HG03565 (cell line): ENCODE measurements around the gene ZNG1B.
"Not testable (repeated sequence)": the region's sequence is repeated elsewhere in the genome, so short reads cannot be mapped to it uniquely, and the experiment has no call there.

ENCODE experiments used
- ATAC-seq: cut with Tn5 transposase; IDR thresholded peaks from one replicate; pipeline ENCODE4 v1.9.1; 2021; ENCODE audit warnings: mild to moderate bottlenecking, moderate library complexity; ENCODE audit not compliant: unreplicated experiment

The ZNG1B gene

DNA sequence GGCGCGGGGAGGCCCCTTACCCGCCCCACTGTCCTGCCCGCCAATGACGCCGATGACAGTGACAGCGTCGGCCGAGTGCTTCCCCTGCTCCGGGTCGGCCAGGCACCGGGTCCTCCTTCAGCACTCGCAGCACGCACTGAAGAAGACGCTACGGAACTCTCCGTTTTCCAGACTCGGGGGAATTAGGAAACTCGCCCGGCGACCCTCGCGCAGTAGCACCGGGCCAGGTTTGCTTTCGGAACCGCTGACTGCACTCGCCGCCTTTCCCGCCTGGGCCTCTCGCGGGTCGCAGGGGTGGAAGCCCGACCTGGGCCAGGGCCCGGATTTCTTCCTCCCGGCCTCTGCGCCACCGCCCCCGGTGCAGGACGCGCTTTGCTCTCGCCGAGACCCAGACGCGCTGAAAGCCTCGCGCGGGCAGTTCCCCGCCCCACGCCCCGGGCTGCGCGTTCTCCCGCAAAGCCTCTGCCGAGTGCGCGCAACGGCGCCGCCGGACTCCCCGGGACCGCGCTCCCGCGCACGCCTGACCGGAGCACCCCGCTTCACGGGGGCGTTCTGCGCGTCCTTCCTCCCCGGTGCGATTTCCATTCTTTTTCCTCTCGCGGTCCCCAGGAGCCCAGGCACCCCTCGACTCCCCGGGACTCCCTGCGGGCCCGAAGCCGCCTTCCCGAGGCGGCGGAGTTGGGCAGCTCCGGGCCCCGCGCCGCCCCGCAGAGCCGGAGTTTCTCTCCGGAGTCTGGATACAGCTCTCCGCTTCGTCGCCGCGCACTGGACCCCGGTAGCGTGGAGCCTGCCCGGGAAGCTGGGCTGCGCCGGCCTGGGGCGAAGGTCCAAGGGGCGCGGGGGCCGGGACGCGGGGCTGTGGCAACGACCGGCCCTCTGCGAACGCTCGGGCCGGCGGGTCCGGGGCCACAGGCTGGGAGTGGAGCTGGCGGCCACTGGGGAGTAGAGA lies 65.9 kb downstream of the ZNG1B start:
- not testable (repeated sequence) for ATAC-seq

DNA sequence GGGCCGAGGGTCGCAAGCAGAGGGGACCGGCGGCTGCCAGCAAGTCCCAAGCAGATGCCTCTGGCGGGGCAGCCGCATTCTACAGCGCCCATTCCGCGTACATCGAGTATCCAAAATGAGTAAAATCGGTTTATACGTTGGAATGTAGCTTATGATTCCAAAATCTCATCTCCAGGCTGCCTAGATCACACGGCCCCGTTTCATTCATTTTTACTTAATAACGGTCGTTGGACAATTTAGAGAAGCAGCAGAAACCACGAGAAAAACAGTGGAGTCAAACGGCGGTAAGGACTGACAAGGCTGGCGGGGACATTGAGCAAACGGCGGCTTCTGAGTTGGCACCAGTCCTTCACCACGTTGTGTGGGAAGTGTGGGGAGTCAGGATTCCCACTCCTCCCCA lies 66.6 kb downstream of the ZNG1B start:
- ATAC-seq: not testable (repeated sequence)

DNA sequence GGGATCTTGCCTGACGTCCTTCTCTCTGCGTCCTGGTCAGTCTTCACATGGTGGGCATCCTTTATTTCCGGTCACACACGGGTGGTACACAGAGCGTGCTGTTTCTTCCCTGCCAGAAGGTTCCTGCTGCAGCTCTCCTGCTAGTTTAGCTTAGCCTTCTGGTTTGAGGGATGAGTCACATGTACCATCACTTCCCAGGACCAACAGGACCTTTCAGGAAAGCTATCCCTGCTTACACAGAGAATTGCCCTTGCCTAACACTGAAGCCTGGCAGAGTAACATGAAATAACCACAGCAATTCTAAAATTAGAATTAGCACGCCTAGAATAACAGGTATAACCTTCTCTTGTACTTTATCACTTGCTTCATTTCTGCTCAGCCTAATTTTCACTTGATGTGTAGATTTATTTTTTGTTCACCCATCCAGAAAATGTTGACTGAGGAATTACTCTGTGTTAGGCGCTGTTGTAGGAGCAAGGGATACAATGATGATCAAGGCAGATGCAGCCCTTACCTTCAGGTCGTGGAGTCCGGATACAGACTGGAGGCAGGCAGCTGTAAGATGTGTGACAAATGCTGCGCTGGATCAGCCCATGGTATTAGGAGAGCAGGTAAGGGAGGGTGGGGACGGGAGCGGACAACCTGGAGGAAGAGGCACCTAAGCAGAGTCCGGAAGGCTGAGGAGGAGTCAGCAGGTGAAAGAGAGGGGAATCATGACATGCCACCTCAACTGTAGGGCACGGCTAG lies 70.1 kb downstream of the ZNG1B start:
- ATAC-seq: not testable (repeated sequence)

DNA sequence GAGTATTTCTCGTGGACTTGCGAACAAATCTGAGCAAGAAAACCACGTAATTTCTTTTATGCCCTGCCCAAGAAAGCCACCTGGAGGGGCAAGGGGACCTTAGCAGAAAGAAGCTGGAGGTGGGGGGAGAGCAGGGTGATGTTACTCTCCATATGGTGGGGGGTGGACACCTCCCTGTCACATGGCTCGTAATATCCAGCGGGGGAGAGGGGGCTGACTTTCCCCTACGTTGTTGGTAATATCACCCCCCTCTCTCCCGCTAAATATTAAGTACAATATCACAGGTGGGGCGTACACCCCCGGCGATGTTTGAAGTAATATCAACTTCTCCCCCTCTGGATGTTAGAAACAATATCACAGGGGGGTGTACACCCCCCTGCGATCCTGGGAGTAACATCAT lies 70.7 kb downstream of the ZNG1B start:
- not testable (repeated sequence) for ATAC-seq

DNA sequence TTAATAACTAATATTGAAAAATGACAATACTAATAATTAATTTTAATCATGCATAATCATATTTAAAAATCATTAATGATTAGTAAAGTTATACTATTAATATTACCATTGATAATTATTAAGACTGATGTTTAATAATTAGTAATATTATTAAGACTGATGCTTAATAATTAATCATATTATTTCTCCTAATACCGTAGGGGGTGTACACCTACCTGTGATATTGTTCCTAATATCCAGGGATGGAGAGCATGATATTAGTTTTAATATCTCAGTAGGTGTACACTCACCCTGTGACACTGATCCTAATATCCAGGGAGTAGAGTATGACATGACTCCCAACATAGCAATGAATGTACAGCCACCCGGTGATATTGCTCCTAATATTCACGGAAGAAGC lies 73.4 kb downstream of the ZNG1B start:
- ATAC-seq: not testable (repeated sequence)

DNA sequence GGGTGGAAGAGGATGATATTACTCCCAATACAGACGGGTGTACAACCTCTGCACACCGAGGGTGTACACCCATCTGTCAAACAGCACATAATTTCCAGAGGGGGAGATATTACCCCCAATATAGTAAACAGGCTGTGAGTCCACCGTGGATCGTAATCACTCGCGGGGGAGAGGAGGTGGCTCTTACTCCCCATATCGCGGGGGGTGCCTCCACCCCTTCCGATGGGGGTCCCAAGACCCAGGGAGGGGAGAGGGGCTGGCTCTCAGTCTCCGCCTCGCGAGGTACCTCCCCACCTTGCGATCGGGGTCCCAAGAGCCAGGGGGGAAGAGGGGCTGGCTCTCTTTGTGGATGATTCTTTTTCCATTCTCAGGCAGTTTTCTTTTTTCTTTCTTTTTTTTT lies 74.4 kb downstream of the ZNG1B start:
- not testable (repeated sequence) for ATAC-seq

DNA sequence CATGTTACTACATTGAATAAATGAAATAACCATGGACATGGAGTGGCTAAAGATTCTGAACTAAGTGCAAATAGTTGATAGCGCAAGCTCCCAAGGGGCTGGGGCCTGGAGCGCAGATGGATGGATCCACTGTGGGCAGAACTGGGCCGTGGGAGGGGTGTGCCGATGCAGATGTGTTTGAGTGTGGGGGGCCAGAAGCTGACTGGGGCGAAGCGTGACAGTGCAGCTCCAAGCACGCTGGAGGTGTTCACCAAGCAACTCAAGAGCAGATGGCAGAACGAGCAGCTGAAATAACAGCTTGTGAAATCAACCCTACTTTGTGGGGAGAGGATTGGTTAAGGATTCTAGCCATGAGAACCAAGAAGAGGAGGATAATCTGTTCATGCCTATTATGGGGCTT lies 78.0 kb downstream of the ZNG1B start:
- not testable (repeated sequence) for ATAC-seq

DNA sequence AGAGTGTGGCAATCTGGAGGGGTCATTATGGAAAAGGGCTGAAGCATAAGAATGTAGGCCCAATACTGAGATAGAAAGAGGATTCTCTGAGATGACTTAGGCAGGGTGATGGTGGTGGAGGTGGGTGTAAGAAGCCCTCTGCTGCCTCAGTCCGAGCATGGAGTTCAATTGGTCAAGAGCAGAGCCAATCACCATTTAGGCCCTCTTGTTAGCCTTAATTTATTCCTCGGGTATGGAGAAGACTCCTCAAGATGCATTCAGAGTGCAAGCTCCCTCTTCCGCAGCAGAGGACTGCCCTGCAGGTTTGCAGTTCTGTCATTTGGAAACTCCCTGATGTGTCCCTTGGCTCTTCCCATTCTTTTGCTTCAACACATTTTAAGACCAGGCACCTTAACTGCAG lies 78.5 kb downstream of the ZNG1B start:
- ATAC-seq: not testable (repeated sequence)

DNA sequence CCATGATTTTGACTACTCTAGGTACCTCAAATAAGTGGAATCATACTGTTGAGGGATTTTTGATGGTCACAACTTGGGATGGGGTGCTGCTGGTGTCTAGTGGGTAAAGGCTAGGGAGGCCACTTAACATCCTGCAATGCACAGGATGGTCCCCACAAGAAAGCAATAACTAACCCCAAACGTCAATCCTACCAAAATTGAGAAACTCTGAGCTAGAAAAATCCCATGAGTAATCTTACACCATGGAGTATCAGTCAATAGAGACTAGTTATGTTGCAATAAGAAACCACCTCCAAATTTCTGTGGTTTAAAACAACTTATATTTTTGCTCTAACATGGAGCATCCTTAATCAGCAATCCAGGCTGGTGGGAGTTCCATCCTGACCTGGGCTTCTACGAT lies 79.5 kb downstream of the ZNG1B start:
- not testable (repeated sequence) for ATAC-seq

DNA sequence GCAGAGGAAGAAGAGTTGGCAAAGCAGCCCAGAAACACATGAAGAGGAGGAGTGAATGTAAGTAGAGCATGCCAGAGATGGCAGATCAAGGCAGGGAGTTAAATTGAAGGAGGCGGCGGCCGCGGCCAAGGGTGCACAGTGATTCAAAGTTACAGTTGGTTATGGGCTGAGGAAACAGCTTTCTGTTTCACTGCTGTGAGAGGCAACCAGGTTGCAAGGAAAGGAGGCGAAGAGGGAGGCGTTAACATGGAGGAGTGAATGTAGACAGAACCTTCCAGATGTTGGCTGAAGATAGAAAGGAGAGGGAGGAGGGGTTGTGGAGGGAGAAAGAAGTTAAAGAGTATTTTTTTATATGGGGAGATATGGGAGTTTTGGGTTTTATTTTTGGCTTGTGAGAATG lies 83.3 kb downstream of the ZNG1B start:
- not testable (repeated sequence) for ATAC-seq

DNA sequence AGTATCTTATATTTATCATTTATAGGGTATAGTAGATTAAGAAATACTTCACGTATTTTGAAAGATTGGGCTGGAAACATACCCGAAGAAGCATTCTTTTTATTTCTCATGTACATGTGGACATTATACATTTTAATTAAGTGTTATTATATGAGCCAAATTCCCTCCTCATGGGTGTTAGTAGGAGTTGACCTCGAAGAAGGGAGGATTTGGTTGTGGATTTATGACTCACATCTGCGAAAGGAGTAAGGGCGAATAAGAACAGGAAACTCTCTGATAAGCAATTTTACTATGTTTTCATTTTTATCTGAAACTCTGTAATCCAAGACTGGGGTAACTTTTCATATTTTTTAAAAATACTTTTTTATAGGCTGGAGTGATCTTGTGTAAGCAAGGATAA lies 84.0 kb downstream of the ZNG1B start:
- ATAC-seq: not testable (repeated sequence)

DNA sequence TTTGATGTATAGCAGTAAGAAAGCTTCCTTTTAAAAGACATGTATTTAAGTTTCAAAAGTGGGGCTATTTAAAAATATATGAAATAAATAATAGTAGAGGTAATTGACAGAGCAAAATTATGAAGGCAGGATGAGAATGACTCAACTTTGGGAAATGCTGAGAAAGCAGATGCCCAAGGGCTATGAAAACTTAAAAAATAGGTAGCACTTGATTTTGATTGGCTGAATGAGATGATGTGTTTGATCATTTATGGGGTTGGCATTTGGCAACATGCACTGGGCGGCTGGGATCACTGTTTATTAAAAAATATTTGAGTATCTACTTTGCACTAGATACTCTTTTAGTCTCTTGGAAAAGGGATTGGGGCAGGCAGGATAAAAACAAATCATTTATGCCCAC lies 87.5 kb downstream of the ZNG1B start:
- not testable (repeated sequence) for ATAC-seq

DNA sequence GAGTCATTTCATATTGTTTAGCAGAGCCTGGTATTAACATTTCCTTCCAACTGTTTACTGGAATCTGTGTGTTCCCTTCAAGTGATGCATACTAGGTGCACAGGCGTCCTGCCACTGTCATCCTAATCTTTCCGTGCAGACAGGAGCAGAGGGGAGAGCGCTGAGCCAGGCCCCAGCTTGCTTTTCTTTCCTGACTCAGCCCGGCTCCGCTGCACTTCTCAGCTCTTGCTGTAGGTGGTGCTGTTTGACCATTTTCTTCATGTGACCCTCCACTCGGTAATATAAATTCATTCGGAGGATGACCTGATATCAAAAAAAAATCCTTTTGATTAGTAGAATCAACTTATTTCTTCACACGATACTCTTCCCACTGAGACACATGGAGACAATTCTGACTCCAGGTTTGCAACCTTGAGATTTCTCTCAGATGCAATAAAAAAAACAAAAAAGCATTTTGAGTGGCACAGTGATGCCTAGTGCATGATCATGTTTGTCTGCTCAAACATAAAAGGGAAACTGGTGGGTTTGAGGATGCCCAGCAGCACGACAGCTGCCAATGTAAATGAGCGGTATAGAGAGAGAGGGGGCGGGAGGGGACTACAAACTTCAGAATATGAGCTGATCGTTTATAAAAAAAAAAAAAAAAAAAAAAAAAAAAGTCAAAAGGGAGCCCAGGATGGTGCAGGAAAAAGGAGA lies 90.0 kb downstream of the ZNG1B start:
- peak; percentile 64 for ATAC-seq

DNA sequence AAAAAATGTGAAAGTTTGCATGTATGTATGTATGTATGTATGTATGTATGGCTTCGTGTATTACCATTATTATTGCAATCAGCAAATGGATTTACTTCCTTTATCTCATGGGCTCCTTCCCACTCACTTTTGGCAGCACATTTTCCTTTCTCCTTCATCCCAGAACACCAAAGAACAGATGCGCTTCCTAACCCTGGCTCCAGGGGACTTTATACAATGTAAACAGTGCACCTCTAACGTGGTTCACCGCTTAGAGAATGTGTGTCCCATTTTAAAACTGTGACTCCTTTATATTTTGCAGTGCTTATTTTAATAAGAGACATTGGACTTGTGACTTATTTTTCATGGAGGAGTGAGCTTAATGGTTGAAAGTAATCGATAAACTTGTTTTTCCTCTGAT lies 90.6 kb downstream of the ZNG1B start:
- not testable (repeated sequence) for ATAC-seq

DNA sequence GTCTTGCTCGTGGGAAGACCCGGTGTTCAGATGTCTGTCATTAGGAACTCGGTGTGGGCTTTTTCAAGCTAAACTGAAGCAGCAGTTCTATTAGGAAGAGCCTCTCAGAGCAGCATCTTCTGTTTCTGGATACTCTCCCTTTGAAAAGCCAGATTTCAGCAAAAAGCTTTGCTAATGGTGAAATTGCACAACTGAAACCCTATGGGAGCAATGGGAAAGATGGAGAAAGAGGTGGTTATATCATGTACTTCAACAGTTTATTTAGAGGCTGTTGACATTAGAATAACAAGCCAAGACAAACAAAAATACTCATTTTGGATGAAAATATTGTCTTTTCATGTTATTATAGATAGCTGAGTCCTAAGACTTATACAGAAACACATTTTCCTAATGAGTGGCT lies 91.4 kb downstream of the ZNG1B start:
- ATAC-seq: not testable (repeated sequence)

DNA sequence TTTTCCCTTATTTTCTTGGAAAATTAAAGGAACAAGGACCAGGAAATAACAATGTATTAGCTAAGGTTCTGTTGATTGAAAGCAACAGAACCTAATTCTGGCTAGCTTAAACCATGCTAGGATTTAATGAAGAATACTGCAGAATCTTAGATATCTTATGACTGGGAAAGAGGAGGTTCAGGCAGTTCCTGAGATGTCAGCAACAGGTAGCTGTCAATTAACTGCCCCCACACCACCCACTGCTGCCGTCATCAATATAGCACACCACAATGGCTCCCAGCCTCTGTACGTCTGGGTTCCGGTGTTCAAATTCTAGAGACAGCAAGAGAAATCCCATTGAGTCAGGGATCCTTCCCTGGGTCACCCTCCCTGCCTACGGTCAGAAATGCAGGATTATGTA lies 95.5 kb downstream of the ZNG1B start:
- ATAC-seq: not testable (repeated sequence)

DNA sequence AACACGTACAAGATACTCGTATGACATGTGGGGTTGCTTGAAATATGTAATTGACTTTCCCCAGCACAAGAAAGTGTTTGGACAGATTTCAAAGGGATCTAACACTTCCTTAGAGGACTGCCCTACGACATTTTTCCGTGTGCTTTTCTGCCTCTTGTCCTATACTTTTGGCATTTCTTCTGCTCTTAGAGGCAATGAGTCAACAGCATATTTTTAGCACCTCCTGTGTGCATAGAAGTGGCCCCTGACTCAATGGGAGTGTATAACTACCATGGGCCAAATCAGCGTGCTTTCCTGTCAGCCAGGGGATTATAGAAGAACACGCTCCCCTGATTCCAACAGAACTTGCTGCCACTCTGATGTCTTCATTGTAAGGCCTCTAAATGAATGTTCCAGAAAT lies 99.1 kb downstream of the ZNG1B start:
- ATAC-seq: not testable (repeated sequence)

DNA sequence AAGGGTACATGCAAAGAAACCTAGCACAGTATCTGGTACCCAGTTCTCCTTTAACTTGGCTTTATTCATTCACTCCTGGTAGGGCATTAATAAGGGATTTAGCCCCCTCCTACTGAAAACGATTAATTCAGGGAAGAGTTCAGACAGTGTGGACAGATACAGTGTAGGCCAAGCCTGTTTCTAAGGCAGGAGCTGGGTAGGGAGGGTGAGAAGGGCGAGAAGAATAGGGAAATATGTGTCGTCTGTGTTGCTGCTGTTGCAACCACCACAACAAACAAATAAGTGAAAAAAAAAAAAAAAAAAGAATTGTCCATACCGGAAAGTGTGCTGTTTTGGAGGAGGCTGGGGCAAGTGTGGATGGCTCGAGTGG lies 103.3 kb downstream of the ZNG1B start:
- not testable (repeated sequence) for ATAC-seq

DNA sequence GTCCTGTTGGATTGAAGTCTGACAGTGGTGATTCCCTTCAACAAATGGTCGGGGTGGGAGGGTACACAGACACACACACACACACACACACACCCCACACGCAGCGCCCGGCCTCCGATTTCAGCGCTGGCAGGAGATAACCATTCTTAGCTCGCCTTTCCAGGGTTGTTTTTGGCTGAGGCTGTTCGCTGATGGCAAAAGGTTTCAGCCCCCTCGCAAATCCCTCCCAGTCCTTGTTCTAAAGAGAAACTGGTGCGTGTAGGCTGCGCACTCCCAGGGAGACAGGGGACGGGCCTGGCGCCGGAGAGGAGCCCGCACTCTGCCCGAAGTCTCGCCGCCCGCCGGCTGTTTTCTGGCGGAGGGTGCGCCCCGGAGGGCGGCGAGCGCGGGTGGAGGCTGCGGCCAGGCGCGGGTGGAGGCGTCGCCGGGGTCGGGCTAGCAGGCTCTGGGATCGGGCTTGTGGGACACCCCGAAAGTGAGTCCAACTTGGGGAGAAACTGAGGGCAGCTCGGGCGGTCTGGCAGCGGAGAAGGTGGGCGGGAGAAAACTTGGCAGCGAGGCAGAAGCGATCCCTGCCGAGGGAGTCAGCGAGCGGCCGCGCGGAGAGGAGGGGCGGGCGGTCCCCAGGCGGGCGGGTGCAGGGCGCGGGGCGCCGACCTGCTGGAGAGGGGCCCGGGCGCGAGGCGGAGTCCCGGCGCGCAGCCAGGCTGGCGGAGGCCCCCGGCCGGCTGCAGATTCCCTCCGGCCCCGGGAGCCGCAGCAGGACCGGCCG lies 103.9 kb downstream of the ZNG1B start:
- ATAC-seq: not testable (repeated sequence)

DNA sequence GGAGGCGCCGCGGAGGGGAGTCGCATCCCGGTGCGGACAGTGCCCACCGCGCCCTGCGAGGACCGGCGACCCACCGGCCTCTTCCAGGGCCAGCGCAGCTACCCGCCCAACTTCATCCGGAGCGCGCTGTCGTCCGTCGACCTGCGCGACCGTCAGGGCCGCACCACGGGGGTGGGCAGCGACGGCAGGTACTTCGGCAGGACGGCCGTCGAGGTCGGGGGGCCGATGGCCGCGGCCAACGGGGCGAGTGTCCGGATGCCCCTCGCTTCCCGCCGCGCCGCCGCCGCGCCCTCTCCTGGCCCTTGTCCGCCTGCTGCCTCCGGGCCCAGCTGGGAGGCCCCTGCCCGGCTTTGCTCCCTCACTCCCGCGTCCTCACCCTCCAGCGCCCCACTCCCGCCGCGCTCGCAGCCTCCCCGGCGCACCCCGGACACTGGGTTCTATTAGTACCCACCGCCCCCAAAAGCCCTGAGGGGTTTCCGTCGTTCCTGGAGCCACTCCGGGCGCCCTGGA lies 104.5 kb downstream of the ZNG1B start:
- not testable (repeated sequence) for ATAC-seq
